HS-5 (cell line): ENCODE data around the gene PNPO.

Experiments used
- DNase-seq: peaks from one replicate; pipeline ENCODE4 v3.0.0-alpha.2; 2012; ENCODE audit warnings: low read depth

Gene PNPO

DNA sequence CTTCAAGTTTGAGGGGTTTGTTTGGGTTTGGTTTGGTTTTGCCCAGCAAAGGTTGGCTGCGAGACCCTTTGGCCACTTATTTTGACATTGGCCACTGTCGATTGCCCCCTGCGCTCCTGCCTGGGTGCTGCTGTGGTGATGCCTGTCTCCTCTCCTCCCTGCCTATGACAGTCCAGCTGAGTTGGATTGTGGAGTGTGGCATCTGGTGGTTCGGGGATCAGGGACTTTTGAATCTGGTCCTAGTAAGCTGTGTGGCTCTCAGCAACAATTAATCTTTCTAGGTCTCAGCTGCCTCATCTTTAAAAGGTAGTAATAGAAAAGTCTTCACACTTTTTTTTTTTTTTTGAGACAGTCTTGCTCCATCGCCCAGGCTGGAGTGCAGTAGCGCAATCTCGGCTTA lies 56.7 kb downstream of the PNPO start:
- DNase-seq, result no peak
